IMR-90 (cell line): ENCODE measurements around the gene P3H1. TPM values are rescaled to one million over a fixed set of nuclear protein-coding genes. Genes with fewer than 3 reads are reported as not detected.

ENCODE experiments used
- ATAC-seq: fragments of 200-7000 bp; cut with Tn5 transposase; 2 replicates; pipeline ENCODE4 v1.9.1; 2020; ENCODE audit warnings: low read depth, mild to moderate bottlenecking, moderate library complexity
- BruUV-seq: library from RNA; stranded (reverse); fragments of 400-500 nt; replicated peaks from 2 replicates; lab custom pipeline; 2021; lab: Mats Ljungman, UMichigan
- CTCF ChIA-PET: fragments of 300-600 bp; formaldehyde crosslinking; extraction: SDS; loops from one replicate; lab custom pipeline; 2021; ENCODE audit warnings: antibody characterized with exemption; lab: Yijun Ruan, JAX
- POLR2A ChIA-PET: fragments of 300-600 bp; sonication (Branson Sonifier 250); formaldehyde crosslinking; loops from one replicate; lab custom pipeline; 2022; ENCODE audit warnings: antibody characterized with exemption; ENCODE audit not compliant: unreplicated experiment; lab: Charles Lee
- DNase-seq: peaks from one replicate; pipeline ENCODE4 v3.0.0; 2013
- H2AFZ ChIP-seq: replicated peaks from 2 replicates; pipeline ENCODE3; 2013; ENCODE audit warnings: low read length, mild to moderate bottlenecking; ENCODE audit not compliant: poor library complexity
- H2AK5ac ChIP-seq: 2 replicates; pipeline ENCODE4 v1.6.1; 2013; ENCODE audit warnings: low read depth, low read length, inconsistent platforms
- H2AK9ac ChIP-seq: replicated peaks from 2 replicates; pipeline ENCODE3; 2013; ENCODE audit warnings: mild to moderate bottlenecking, low read depth, low read length, moderate library complexity; ENCODE audit not compliant: poor library complexity
- H2BK120ac ChIP-seq: 2 replicates; pipeline ENCODE4 v1.6.1; 2013; ENCODE audit warnings: low read depth, low read length, inconsistent platforms
- H2BK15ac ChIP-seq: 3 replicates; pipeline ENCODE4 v1.6.1; 2013; ENCODE audit warnings: low read depth, low read length, inconsistent platforms
- H2BK20ac ChIP-seq: 2 replicates; pipeline ENCODE4 v1.6.1; 2013; ENCODE audit warnings: low read depth, mild to moderate bottlenecking, inconsistent platforms, low read length, moderate library complexity
- H2BK5ac ChIP-seq: 2 replicates; pipeline ENCODE4 v1.6.1; 2013; ENCODE audit warnings: mild to moderate bottlenecking, low read depth, low read length, inconsistent platforms; ENCODE audit not compliant: poor library complexity, severe bottlenecking
- H3K14ac ChIP-seq: replicated peaks from 2 replicates; pipeline ENCODE4 v1.6.1; 2013; ENCODE audit warnings: low read depth, low read length, inconsistent platforms
- H3K18ac ChIP-seq: 2 replicates; pipeline ENCODE4 v1.6.1; 2013; ENCODE audit warnings: low read depth, low read length, control low read depth
- H3K23ac ChIP-seq: 2 replicates; pipeline ENCODE4 v1.6.1; 2013; ENCODE audit warnings: low read depth, low read length, inconsistent platforms
- H3K27ac ChIP-seq: 2 replicates; pipeline ENCODE4 v1.5.1; 2013; ENCODE audit warnings: mild to moderate bottlenecking, control low read depth, low read length; ENCODE audit not compliant: insufficient read depth
- H3K27me3 ChIP-seq: 2 replicates; pipeline ENCODE4 v1.6.1; 2013; ENCODE audit warnings: low read length; ENCODE audit not compliant: control insufficient read depth, insufficient read depth
- H3K36me3 ChIP-seq: 2 replicates; pipeline ENCODE4 v1.6.1; 2013; ENCODE audit warnings: low read length, mixed read lengths; ENCODE audit not compliant: control insufficient read depth, insufficient read depth
- H3K4ac ChIP-seq: 2 replicates; pipeline ENCODE4 v1.6.1; 2013; ENCODE audit warnings: low read depth, low read length, inconsistent platforms
- H3K4me1 ChIP-seq: 2 replicates; pipeline ENCODE4 v1.6.1; 2013; ENCODE audit warnings: low read length, mixed read lengths; ENCODE audit not compliant: control insufficient read depth, insufficient read depth
- H3K4me2 ChIP-seq: 2 replicates; pipeline ENCODE4 v1.6.1; 2013; ENCODE audit warnings: low read depth, mild to moderate bottlenecking, control low read depth, low read length, moderate library complexity
- H3K4me3 ChIP-seq: 2 replicates; pipeline ENCODE4 v1.5.1; 2013; ENCODE audit warnings: low read depth, mild to moderate bottlenecking, control low read depth, low read length, moderate library complexity; ENCODE audit not compliant: insufficient read depth
- H3K56ac ChIP-seq: 2 replicates; pipeline ENCODE4 v1.6.1; 2013; ENCODE audit warnings: low read length, inconsistent platforms; ENCODE audit not compliant: insufficient read depth; ENCODE audit errors: extremely low read depth
- H3K79me1 ChIP-seq, 2 experiments: 2 replicates each; pipeline ENCODE4 v1.6.1; 2013; ENCODE audit warnings: low read length in 2 of 2, inconsistent platforms in 1 of 2, low read depth in 1 of 2
- H3K9ac ChIP-seq: 2 replicates; pipeline ENCODE4 v1.6.1; 2013; ENCODE audit warnings: low read depth, low read length, control low read depth
- H3K9me1 ChIP-seq: 2 replicates; pipeline ENCODE4 v1.6.1; 2013; ENCODE audit warnings: low read length, inconsistent platforms; ENCODE audit not compliant: insufficient read depth
- H3K9me3 ChIP-seq: 2 replicates; pipeline ENCODE4 v1.6.1; 2013; ENCODE audit warnings: low read length; ENCODE audit not compliant: control insufficient read depth, insufficient read depth
- H4K20me1 ChIP-seq: 2 replicates; pipeline ENCODE4 v1.6.1; 2013; ENCODE audit warnings: low read length, inconsistent platforms; ENCODE audit not compliant: insufficient read depth
- H4K5ac ChIP-seq: 2 replicates; pipeline ENCODE4 v1.6.1; 2013; ENCODE audit warnings: mild to moderate bottlenecking, low read depth, low read length, control low read depth
- H4K8ac ChIP-seq, 2 experiments: 2 replicates each; pipeline ENCODE4 v1.6.1; 2013; ENCODE audit warnings: low read depth in 2 of 2, low read length in 2 of 2, control low read depth in 1 of 2, inconsistent platforms in 1 of 2
- H4K91ac ChIP-seq: 2 replicates; pipeline ENCODE4 v1.6.1; 2013; ENCODE audit warnings: low read depth, low read length, inconsistent platforms; ENCODE audit not compliant: insufficient read depth
- BHLHE40 ChIP-seq: fragments of 150-350 bp; IDR thresholded peaks from 2 replicates; pipeline ENCODE4 v1.6.1; 2016; ENCODE audit warnings: mild to moderate bottlenecking, low read depth, low read length
- CTCF ChIP-seq: conservative IDR thresholded peaks from 2 replicates; pipeline ENCODE4 v1.5.1; 2012; ENCODE audit warnings: mild to moderate bottlenecking, low read depth, low read length, improper control_type of control experiment
- MAZ ChIP-seq: IDR thresholded peaks from 2 replicates; pipeline ENCODE4 v1.6.1; 2012; ENCODE audit warnings: low read depth, mild to moderate bottlenecking, low read length, improper control_type of control experiment, moderate library complexity, borderline replicate concordance
- POLR2A ChIP-seq: IDR thresholded peaks from 2 replicates; pipeline ENCODE4 v1.6.1; 2012; ENCODE audit warnings: mild to moderate bottlenecking, low read depth, low read length
- RCOR1 ChIP-seq: IDR thresholded peaks from 2 replicates; pipeline ENCODE4 v1.6.1; 2012; ENCODE audit warnings: mild to moderate bottlenecking, low read length, improper control_type of control experiment; ENCODE audit not compliant: insufficient replicate concordance
- RFX5 ChIP-seq: IDR thresholded peaks from 2 replicates; pipeline ENCODE4 v1.8.0; 2012; ENCODE audit warnings: low read depth, mild to moderate bottlenecking, low read length, moderate library complexity
- SMC3 ChIP-seq: fragments of 150-350 bp; IDR thresholded peaks from 2 replicates; pipeline ENCODE4 v1.6.1; 2016; ENCODE audit warnings: low read depth, mild to moderate bottlenecking, antibody characterized with exemption, low read length, moderate library complexity
- USF2 ChIP-seq: fragments of 150-350 bp; IDR thresholded peaks from 2 replicates; pipeline ENCODE4 v1.6.1; 2017; ENCODE audit warnings: mild to moderate bottlenecking, antibody characterized with exemption, low read length, low read depth
- WGBS, 2 experiments: methylation state at CpG; one replicate each; pipeline versions ENCODE4 v1.1.5 to v1.1.7; 2013; ENCODE audit warnings: missing lambda C conversion rate in 2 of 2; ENCODE audit not compliant: insufficient read length in 1 of 2; ENCODE audit errors: extremely low coverage in 2 of 2; 5-methylcytosine and 5-hydroxymethylcytosine counted together
- dilution Hi-C: fragments of 300-500 bp; cut with HindIII; formaldehyde crosslinking; loops from one replicate; pipeline ENCODE4 v1.14.3; 2018; ENCODE audit warnings: low sequenced_read_pairs; ENCODE audit not compliant: unreplicated experiment
- in situ Hi-C: fragments of 300-500 bp; cut with MboI; formaldehyde crosslinking; loops from 3 replicates; pipeline ENCODE4 v1.14.3; 2019; ENCODE audit warnings: low sequenced_read_pairs, inconsistent platforms, mixed read lengths
- intact Hi-C: fragments of 100-400 bp; cut with micrococcal nuclease; formaldehyde crosslinking; loops from 2 replicates; pipeline ENCODE4 v1.10.0; 2022
- polyA plus RNA-seq, 3 experiments: library from polyadenylated mRNA; depleted of rRNA; stranded (reverse); fragments of >200 nt; gene quantifications; 2 replicates each; pipeline ENCODE4 v1.2.3, GENCODE V29; 2012; ENCODE audit warnings: low replicate concordance in 1 of 3
- total RNA-seq: library from RNA; depleted of rRNA; stranded (reverse); fragments of >200 nt; gene quantifications from 2 replicates; pipeline ENCODE4 v1.2.3, GENCODE V29; 2012

Gene P3H1
- total and polyA plus RNA-seq, 2 of the 4 experiments (the other 2 are of a cell fraction) = 108 to 210 TPM

- no peak for DNase-seq
These were observed 18.3 kb upstream of the P3H1 start, which contains the start of gene TMEM269 for GRCh38 chr1:42784946-42785693. Gene TMEM269 (plus strand): TSS chr1:42784991. CDS start chr1:42789894, 4,903 bp downstream.

More at GRCh38 chr1:42784946-42785693, 18.3 kb upstream of the P3H1 start, which contains the start of gene TMEM269:
- Histone ChIP-seq H3K4me2 (peak within 1 kb of the TSS; percentile 78), H4K8ac (peak within 1 kb of the TSS; percentile 27 to 46; a peak in 1 of 4 replicates), H3K18ac (no peak within 1 kb of the TSS; the same call in 1 of the 2 replicates), H4K20me1 (no peaks in the 10 kb centered on the region; the same call in 1 of the 2 replicates), H3K4me3 (peak within 1 kb of the TSS; percentile 38), H3K9me1 (peaks cover 5% of the 10 kb centered on the region; the same call in 1 of the 2 replicates), H3K4ac (peak within 1 kb of the TSS; percentile 35; the same call in 1 of the 2 replicates), H3K23ac (peak within 1 kb of the TSS; percentile 79), H3K9ac (no peak within 1 kb of the TSS), H3K4me1 (peaks cover 3% of the 10 kb centered on the region; the same call in 1 of the 2 replicates), H2BK15ac (no peak within 1 kb of the TSS), H2BK20ac (no peak within 1 kb of the TSS), H3K27me3 (no peaks in the 10 kb centered on the region), H3K9me3 (no peaks in the 10 kb centered on the region), H2BK5ac (no peak within 1 kb of the TSS), H4K91ac (no peak within 1 kb of the TSS), H3K27ac (no peak within 1 kb of the TSS), H3K36me3 (peaks cover 4% of the 10 kb centered on the region), H2BK120ac (no peak within 1 kb of the TSS), H4K5ac (no peak within 1 kb of the TSS; the same call in 1 of the 2 replicates), H3K14ac (peak within 1 kb of the TSS; percentile 27; the same call in 1 of the 2 replicates), H2AFZ (peak within 1 kb of the TSS; percentile 91), H2AK9ac (peak within 1 kb of the TSS; percentile 73), H3K56ac (no peak within 1 kb of the TSS), H3K79me1 (no peaks in the 10 kb centered on the region; a peak in 1 of 4 replicates), H2AK5ac (no peak within 1 kb of the TSS)
- ChIA-PET CTCF (no interaction called here), POLR2A (no interaction called here)
- TF ChIP-seq USF2 (no peak), BHLHE40 (no peak), SMC3 (no peak), RCOR1 (no peak), CTCF (no peak), RFX5 (no peak), POLR2A (no peak), MAZ (no peak)
- ATAC-seq = peak; percentile 78
- in situ Hi-C loops = loop anchor here (10.0 kb wide), 1 partner anchor 130 kb away; no protein-coding TSS in a partner anchor
- 22% methylated on average over 42 of the region's 54 CpGs; no CpG with 5 or more reads in 1 of the 2 experiments for WGBS, 2 experiments
- BruUV-seq = no TSS peak
- intact Hi-C loops = no loop called here
- dilution Hi-C loops = no loop called here
